GM21825 (cell line): Measurements from ENCODE around the gene MAGEF1.

Experiments used
- ATAC-seq: cut with Tn5 transposase; IDR thresholded peaks from one replicate; pipeline ENCODE4 v1.9.1; 2021; ENCODE audit warnings: mild to moderate bottlenecking, moderate library complexity; ENCODE audit not compliant: unreplicated experiment

The MAGEF1 gene

GRCh38 chr3:184691397-184692231 lies 20.2 kb downstream of the MAGEF1 start:
- no peak for ATAC-seq

GRCh38 chr3:184690192-184690883 lies 21.5 kb downstream of the MAGEF1 start:
- ATAC-seq: no peak

DNA sequence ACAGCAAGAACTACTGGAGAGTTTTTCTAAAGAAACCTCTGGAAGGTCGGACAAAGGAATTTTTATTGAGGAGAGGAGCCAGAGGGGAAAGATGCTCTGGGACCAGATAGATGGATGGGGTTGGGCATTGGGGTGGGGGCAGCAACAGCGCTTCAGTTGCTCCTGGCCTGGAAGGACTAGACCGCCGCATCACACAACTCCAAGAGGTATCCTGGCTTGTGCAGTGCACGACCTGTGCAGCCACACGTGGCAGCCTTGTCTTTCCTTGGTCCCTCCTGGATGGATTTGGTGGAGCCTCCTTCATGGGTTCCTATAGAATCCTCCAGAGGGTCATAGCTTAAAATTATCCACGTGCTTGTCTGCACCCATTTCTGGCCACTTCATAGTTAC lies 23.0 kb downstream of the MAGEF1 start:
- no peak for ATAC-seq

- ATAC-seq: no peak
Measured at GRCh38 chr3:184688251-184688881, 23.5 kb downstream of the MAGEF1 start.

DNA sequence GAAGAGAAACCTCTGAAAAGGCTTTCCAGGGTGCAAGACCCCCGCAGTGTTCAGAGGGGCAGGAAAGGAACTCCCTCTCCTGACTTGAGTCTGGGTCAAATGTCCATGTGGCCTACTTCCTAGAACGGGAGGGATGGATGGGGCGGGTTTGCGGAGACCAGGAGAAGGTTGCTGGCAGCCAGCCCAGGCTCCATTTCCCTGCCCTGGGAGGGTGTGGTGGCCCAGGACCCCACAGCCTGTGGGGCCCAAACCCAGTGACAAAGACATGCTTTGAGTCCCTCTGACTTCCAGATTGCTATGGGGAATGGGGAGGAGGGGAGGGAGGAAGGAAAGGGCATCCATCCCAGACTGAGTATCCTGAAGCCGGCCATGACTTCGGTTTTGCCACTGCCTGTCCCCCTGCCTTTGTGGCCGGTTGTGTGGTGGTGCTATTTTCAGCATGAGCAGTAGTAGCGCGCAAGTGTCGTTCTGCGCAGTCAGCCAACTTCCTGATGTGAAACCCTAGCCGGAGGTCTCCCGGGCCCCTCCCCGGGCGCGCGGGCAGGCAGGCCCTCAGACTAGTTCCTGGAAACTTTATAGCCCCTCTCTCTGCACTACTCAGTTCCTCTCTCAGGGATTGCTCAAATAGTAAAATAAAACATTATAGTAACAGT lies 24.4 kb downstream of the MAGEF1 start:
- no peak for ATAC-seq

DNA sequence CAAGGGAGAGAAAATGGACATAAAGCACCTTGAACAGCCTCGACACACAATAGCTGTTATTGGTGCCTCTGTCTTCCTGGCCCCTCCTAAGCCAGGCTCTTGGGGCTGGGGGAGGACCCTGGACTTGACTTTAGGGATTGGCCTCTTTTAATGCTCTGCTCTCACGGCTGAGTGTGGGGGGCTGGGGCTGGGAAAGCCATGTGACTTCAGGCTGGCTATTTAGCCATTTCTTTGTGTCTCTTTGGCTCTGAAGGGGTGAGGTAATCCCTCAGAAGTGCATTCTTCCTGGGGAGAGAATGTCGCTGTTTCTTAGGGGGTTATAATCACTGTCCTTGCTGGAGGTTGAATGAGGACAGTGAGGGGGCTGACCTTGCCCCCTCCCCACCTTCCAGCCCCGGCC lies 26.2 kb downstream of the MAGEF1 start:
- no peak for ATAC-seq

- ATAC-seq: no peak
Measured at GRCh38 chr3:184685055-184685454, 26.8 kb downstream of the MAGEF1 start.

DNA sequence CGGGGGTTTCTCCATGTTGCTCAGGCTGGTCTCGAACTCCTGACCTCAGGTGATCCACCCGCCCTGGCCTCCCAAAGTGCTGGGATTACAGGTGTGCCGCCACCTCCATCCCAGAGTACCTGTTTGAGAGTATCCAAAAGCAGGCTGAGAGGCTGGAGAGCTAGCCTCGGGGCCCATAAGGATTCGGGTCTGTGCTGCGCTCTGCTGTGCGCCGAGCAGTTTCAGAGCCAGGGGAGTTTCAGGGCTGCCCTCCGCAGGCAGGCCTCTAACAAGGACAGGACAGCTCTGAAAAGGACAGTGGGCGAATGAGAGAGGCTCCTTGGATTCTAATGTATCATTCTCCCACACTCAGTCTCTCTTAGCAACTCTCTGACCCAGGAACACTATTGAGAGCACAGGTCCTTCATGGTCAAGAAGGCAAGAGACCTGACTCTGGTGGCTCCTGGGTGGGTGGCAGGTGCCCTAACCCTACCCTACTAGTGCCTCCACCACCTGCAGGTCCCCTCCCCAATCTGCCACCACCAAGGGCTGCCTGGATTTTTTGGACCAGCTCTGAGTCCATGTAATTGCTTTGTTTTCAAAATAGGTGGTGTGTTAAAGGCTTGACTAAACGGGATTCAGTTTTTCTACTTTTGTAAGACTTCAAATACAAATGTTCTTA lies 27.8 kb downstream of the MAGEF1 start:
- ATAC-seq: no peak

- ATAC-seq: no peak
Measured at GRCh38 chr3:184683234-184683633, 28.6 kb downstream of the MAGEF1 start.

DNA sequence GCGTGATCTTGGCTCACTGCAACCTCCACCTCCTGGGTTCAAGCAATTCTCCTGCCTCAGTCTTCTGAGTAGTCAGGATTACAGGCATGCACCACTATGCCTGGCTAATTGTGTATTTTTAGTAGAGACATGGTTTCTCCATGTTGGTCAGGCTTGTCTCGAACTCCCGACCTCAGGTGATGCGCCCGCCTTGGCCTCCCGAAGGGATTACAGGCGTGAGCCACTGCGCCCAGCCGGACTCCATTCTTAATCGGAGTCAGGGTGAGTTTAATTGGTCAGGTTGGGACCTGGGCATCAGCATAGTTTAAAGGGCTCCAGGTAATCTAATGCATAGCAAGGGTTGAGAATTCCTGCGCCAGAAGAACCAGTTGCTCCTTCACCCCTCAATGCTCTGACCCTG lies 29.2 kb downstream of the MAGEF1 start:
- ATAC-seq: no peak

GRCh38 chr3:184680385-184681345 lies 31.2 kb downstream of the MAGEF1 start:
- no peak for ATAC-seq

DNA sequence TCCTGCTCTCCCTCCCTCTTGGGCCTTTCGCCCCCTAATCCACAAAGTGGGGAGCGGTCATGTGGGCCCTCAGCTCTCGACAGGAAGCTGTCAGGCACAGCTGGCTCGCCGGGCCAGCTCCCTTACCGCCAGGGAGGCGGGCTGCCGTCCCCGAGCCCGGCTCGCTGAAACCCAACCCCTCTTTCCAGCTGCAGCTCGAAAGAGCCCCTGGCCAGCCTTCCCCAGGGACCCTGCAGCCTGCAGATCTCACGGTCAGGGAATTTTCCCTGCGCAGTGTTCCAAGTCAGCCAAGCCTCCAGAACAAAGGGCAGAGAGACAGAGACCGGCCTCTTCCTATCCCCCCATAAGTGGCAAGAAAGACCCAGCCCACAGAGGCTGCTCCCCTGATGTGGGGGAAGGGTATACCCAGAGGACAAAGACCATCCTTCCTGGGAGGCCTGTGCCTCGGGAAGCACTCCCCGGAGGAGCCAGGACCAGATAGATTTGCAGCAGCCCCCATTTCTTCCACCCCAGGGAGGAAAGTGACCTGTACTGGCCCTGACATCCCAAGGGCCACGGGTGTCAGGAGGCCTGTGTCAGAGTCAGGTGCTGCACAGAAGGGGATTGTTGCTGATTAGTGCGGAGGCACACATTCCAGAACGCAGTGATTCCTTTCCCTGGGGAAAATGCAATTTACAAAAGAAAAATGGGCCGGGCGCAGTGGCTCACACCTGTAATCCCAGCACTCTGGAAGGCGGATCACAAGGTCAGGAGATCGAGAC lies 32.6 kb downstream of the MAGEF1 start:
- ATAC-seq: no peak

GRCh38 chr3:184678317-184679055 lies 33.4 kb downstream of the MAGEF1 start:
- ATAC-seq: no peak

GRCh38 chr3:184677344-184678316 lies 34.2 kb downstream of the MAGEF1 start:
- ATAC-seq: no peak

DNA sequence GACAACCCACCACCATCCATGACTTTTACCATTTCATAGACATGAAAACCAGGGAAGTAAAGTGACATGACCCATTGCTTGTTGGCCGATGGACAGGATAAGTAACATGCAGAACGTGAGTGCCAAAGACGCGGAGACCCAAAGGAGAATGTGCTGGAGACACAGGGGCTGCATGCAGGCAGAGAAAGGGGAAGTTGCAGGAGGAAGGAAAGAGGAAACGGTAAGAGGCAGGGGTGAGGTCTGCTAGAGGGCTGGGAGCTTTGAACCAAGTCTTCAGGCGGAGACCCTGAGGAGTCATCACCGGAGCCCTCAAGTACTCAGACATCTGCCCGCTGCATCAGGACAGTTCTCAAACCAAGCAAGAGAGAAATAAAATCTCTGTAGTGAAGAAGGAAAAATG lies 34.9 kb downstream of the MAGEF1 start:
- no peak for ATAC-seq

DNA sequence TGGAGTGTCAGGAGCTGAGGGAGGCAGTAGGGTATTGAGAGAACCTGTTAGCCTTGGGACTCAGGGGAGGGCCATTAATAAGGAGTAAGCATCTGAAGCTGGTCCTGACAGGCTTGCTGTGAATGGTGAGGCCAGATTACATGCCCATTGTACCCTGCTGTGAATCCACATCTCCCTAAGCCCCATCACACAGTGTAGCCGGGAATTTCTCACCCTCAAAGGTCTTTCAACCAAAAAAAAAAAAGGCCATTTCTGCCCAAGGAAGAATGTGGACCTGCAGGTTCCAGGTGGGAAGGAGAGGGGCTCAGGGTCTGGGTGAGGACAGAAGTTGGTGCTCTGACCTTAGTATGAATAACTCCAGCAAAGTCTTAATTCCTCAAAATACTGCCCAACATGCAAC lies 37.2 kb downstream of the MAGEF1 start:
- ATAC-seq: no peak
